Testis (tissue), 3 donors: Measurements from ENCODE around the gene ANKRD63. TPM values are rescaled to one million over a fixed set of nuclear protein-coding genes. Genes with fewer than 3 reads are reported as not detected.

Source experiments
- DNase-seq: peaks from one replicate; pipeline ENCODE4 v3.0.0-alpha.2; 2019
- H3K27ac ChIP-seq, 2 donors: fragments of 200-600 bp; sonication (generic); one replicate each; pipeline ENCODE4 v1.5.1; 2019
- H3K27me3 ChIP-seq: fragments of 200-600 bp; sonication (generic); one replicate; pipeline ENCODE4 v1.5.1; 2019
- H3K36me3 ChIP-seq: fragments of 200-600 bp; sonication (generic); one replicate; pipeline ENCODE4 v1.5.1; 2017; ENCODE audit warnings: low read depth; ENCODE audit errors: missing control alignments
- H3K4me1 ChIP-seq: fragments of 200-600 bp; sonication (generic); one replicate; pipeline ENCODE4 v1.5.1; 2019
- H3K4me3 ChIP-seq, 2 donors: fragments of 200-600 bp; sonication (generic); one replicate each; pipeline ENCODE4 v1.5.1; 2017 to 2019
- H3K9me3 ChIP-seq: fragments of 200-600 bp; sonication (generic); one replicate; pipeline ENCODE4 v1.5.1; 2017
- CTCF ChIP-seq, 3 experiments: fragments of 450-650 bp in 2 of 3; fragments of 200-600 bp in 1 of 3; sonication (generic) in 1 of 3; IDR thresholded peaks; one replicate each; pipeline ENCODE4 v1.5.1; 2016 to 2019; ENCODE audit warnings: antibody characterized with exemption in 3 of 3, mild to moderate bottlenecking in 2 of 3, moderate library complexity in 1 of 3
- POLR2A ChIP-seq: fragments of 450-650 bp; IDR thresholded peaks from one replicate; pipeline ENCODE4 v1.6.1; 2017; ENCODE audit warnings: antibody characterized with exemption, mild to moderate bottlenecking, moderate library complexity
- WGBS, 2 donors: methylation state at CpG; one replicate each; pipeline ENCODE4 v1.1.5; 2018; 5-methylcytosine and 5-hydroxymethylcytosine counted together
- intact Hi-C: fragments of 100-400 bp; cut with DNase I; formaldehyde crosslinking; loops from one replicate; pipeline ENCODE4 v1.15.1; 2023; ENCODE audit warnings: low total_unique reads
- polyA plus RNA-seq: library from polyadenylated mRNA; stranded (reverse); fragments of 350-450 nt; fragmentation: Illumina TruSeq; extraction: RNeasy Lipid Tissue Mini Kit (QIAGEN cat#74804); gene quantifications from one replicate; pipeline ENCODE4 v1.2.3, GENCODE V29; 2014; ENCODE audit warnings: low read depth, low replicate concordance; ENCODE audit not compliant: insufficient read depth
- total RNA-seq, 2 donors: library from RNA; depleted of rRNA; stranded (reverse); fragments of >200 nt; gene quantifications; one replicate each; pipeline ENCODE4 v1.2.3, GENCODE V29; 2016

Gene ANKRD63
- total and polyA plus RNA-seq, 3 donors from 2014 or later, result 3.1 to 11.8 TPM; not detected in 1

- H3K36me3 ChIP-seq, result no peaks in the 10 kb centered on the region
- no peak for DNase-seq
- no peaks in the 10 kb centered on the region for H3K4me1 ChIP-seq
- 92 to 100% methylated on average over 4 to 19 of the region's 19 CpGs for WGBS, 2 donors
- no peak for TF ChIP-seq CTCF (IDR thresholded peaks at IDR 0.05)
- no peak for TF ChIP-seq POLR2A
- no peak overlapping the region for H3K4me3 ChIP-seq
- no peaks in the 10 kb centered on the region for H3K9me3 ChIP-seq
- no peak overlapping the region for H3K27ac ChIP-seq
- intact Hi-C loops, result no loop called here
- no peaks in the 10 kb centered on the region for H3K27me3 ChIP-seq
Measured at GRCh38 chr15:40302288-40302886, 19.5 kb upstream of the ANKRD63 start.

- WGBS, 2 donors, result 50 to 54% methylated on average over 11 to 12 of the region's 12 CpGs
Measured at GRCh38 chr15:40301467-40302179, 18.8 kb upstream of the ANKRD63 start.

GRCh38 chr15:40300771-40301170 lies 17.9 kb upstream of the ANKRD63 start:
- H3K27ac ChIP-seq, result no peak overlapping the region
- DNase-seq, result no peak
- H3K9me3 ChIP-seq, result no peaks in the 10 kb centered on the region
- H3K27me3 ChIP-seq, result no peaks in the 10 kb centered on the region
- 81 to 100% methylated on average over 2 of the region's 2 CpGs for WGBS, 2 donors
- intact Hi-C loops, result no loop called here
- no peaks in the 10 kb centered on the region for H3K4me1 ChIP-seq
- no peak for TF ChIP-seq CTCF (IDR thresholded peaks at IDR 0.05)
- no peak for TF ChIP-seq POLR2A
- H3K4me3 ChIP-seq, result no peak overlapping the region
- no peaks in the 10 kb centered on the region for H3K36me3 ChIP-seq

More at GRCh38 chr15:40301467-40302179, 18.8 kb upstream of the ANKRD63 start:
- Histone ChIP-seq H3K4me3 (no peak overlapping the region), H3K36me3 (no peaks in the 10 kb centered on the region), H3K27ac (no peak overlapping the region), H3K9me3 (no peaks in the 10 kb centered on the region), H3K27me3 (no peaks in the 10 kb centered on the region), H3K4me1 (no peaks in the 10 kb centered on the region)
- TF ChIP-seq CTCF (IDR thresholded peaks at IDR 0.05) (no peak), POLR2A (no peak)
- intact Hi-C loops, result no loop called here
- DNase-seq, result no peak

- WGBS, 2 donors, result 92 to 95% methylated on average over 2 of the region's 2 CpGs
- no peaks in the 10 kb centered on the region for H3K9me3 ChIP-seq
- no peaks in the 10 kb centered on the region for H3K27me3 ChIP-seq
- no peaks in the 10 kb centered on the region for H3K36me3 ChIP-seq
- intact Hi-C loops, result no loop called here
- no peak for DNase-seq
- no peaks in the 10 kb centered on the region for H3K4me1 ChIP-seq
- no peak overlapping the region for H3K4me3 ChIP-seq
- no peak overlapping the region for H3K27ac ChIP-seq
- TF ChIP-seq CTCF (IDR thresholded peaks at IDR 0.05) (no peak), POLR2A (no peak)
Measured at GRCh38 chr15:40300367-40300766, 17.5 kb upstream of the ANKRD63 start.
